Esophagus muscularis mucosa (tissue), 4 donors: ENCODE results near the gene MYO7B. TPM values are rescaled to one million over a fixed set of nuclear protein-coding genes. Genes with fewer than 3 reads are reported as not detected.

Experiments used
- DNase-seq: peaks from one replicate; pipeline ENCODE4 v3.0.0-alpha.2; 2017; ENCODE audit errors: extremely low spot score
- H3K27ac ChIP-seq, 4 donors: fragments of 200-600 bp; sonication (generic); replicated peaks in 1 of 4; 1 replicate in 3 of 4; 2 replicates in 1 of 4; pipeline ENCODE4 v1.5.1; 2016 to 2019; ENCODE audit warnings: mild to moderate bottlenecking in 1 of 4
- H3K27me3 ChIP-seq, 4 donors: fragments of 200-600 bp; sonication (generic); one replicate each; pipeline versions ENCODE4 v1.5.1 to v1.6.0; 2016 to 2019
- H3K36me3 ChIP-seq, 4 donors: fragments of 200-600 bp; sonication (generic); one replicate each; pipeline ENCODE4 v1.5.1; 2016 to 2019
- H3K4me1 ChIP-seq, 4 donors: fragments of 200-600 bp; sonication (generic); one replicate each; pipeline ENCODE4 v1.5.1; 2016 to 2019
- H3K4me3 ChIP-seq, 4 donors: fragments of 200-600 bp; sonication (generic); 1 replicate in 2 of 4; 2 replicates in 2 of 4; pipeline ENCODE4 v1.5.1; 2016 to 2019; ENCODE audit warnings: mild to moderate bottlenecking in 4 of 4, moderate library complexity in 1 of 4
- H3K9me3 ChIP-seq, 4 donors: fragments of 200-600 bp; sonication (generic); 1 replicate in 3 of 4; 2 replicates in 1 of 4; pipeline ENCODE4 v1.5.1; 2016 to 2019
- CTCF ChIP-seq, 3 experiments: fragments of 200-600 bp in 2 of 3; fragments of 450-650 bp in 1 of 3; sonication (generic) in 2 of 3; IDR thresholded peaks; one replicate each; pipeline ENCODE4 v1.5.1; 2017 to 2019; ENCODE audit warnings: antibody characterized with exemption in 3 of 3, mild to moderate bottlenecking in 2 of 3, moderate library complexity in 1 of 3
- EP300 ChIP-seq: sonication (generic); formaldehyde crosslinking; IDR thresholded peaks from one replicate; pipeline ENCODE4 v1.6.1; 2017; ENCODE audit warnings: antibody characterized with exemption
- POLR2A ChIP-seq: fragments of 450-650 bp; IDR thresholded peaks from one replicate; pipeline ENCODE4 v1.6.1; 2017; ENCODE audit warnings: antibody characterized with exemption, moderate library complexity, mild to moderate bottlenecking, low read depth
- POLR2AphosphoS5 ChIP-seq, 2 donors: sonication (generic); formaldehyde crosslinking; IDR thresholded peaks; one replicate each; pipeline ENCODE4 v1.6.1; 2017; ENCODE audit warnings: antibody characterized with exemption in 2 of 2
- whole genome bisulfite sequencing: methylation state at CpG from one replicate; pipeline ENCODE4 v1.1.5; 2018; 5-methylcytosine and 5-hydroxymethylcytosine counted together
- intact Hi-C: fragments of 100-400 bp; cut with DNase I; formaldehyde crosslinking; loops from one replicate; pipeline ENCODE4 v1.15.1; 2023
- total RNA-seq, 4 donors: library from RNA; depleted of rRNA; stranded (reverse); fragments of >200 nt; gene quantifications; one replicate each; pipeline versions ENCODE4 v1.1.0 to v1.2.1, GENCODE V29; 2016

Gene MYO7B
- total RNA-seq, 4 donors from 2014 or later, result 0.19 to 0.98 (median 0.33) TPM; not detected in 1

GRCh38 chr2:127623388-127624319, 88.2 kb downstream of the MYO7B start:
- no peak for TF ChIP-seq EP300
- TF ChIP-seq CTCF (IDR thresholded peaks at IDR 0.05), result no peak
- TF ChIP-seq POLR2A, result no peak
- no peak for TF ChIP-seq POLR2AphosphoS5 (IDR thresholded peaks at IDR 0.05)
- Histone ChIP-seq H3K4me3 (no peak overlapping the region), H3K36me3 (no peaks in the 10 kb centered on the region), H3K27ac (no peak overlapping the region), H3K27me3 (peaks cover 0 to 73% (median 28%) of the 10 kb centered on the region in 4 donors), H3K4me1 (no peaks in the 10 kb centered on the region), H3K9me3 (no peaks in the 10 kb centered on the region)
- intact Hi-C loops, result no loop called here
- 86% methylated on average over 27 of the region's 38 CpGs for WGBS
- DNase-seq, result no peak

- no peak for DNase-seq
- intact Hi-C loops, result no loop called here
- peaks cover 0 to 71% (median 28%) of the 10 kb centered on the region in 4 donors for H3K27me3 ChIP-seq
- no peak overlapping the region for H3K4me3 ChIP-seq
- H3K9me3 ChIP-seq, result no peaks in the 10 kb centered on the region
- 79% methylated on average over 4 of the region's 5 CpGs for WGBS
- H3K27ac ChIP-seq, result no peak overlapping the region
- H3K4me1 ChIP-seq, result no peaks in the 10 kb centered on the region
- no peak for TF ChIP-seq POLR2AphosphoS5 (IDR thresholded peaks at IDR 0.05)
- TF ChIP-seq CTCF (IDR thresholded peaks at IDR 0.05), result no peak
- TF ChIP-seq POLR2A, result no peak
- no peak for TF ChIP-seq EP300
- no peaks in the 10 kb centered on the region for H3K36me3 ChIP-seq
Observed at GRCh38 chr2:127624320-127624755, 88.9 kb downstream of the MYO7B start.

GRCh38 chr2:127624756-127625571, 89.5 kb downstream of the MYO7B start:
- DNase-seq, result no peak
- 86% methylated on average over 8 of the region's 23 CpGs for WGBS
- Histone ChIP-seq H3K27ac (no peak overlapping the region), H3K36me3 (no peaks in the 10 kb centered on the region), H3K4me3 (no peak overlapping the region), H3K9me3 (no peaks in the 10 kb centered on the region), H3K4me1 (peaks cover 0 to 4% (median 1%) of the 10 kb centered on the region in 4 donors), H3K27me3 (peaks cover 0 to 64% (median 28%) of the 10 kb centered on the region in 4 donors)
- intact Hi-C loops, result no loop called here
- TF ChIP-seq EP300 (no peak), POLR2AphosphoS5 (IDR thresholded peaks at IDR 0.05) (no peak), POLR2A (no peak), CTCF (IDR thresholded peaks at IDR 0.05) (no peak)

- no peak overlapping the region for H3K4me3 ChIP-seq
- peaks cover 2 to 10% (median 7%) of the 10 kb centered on the region in 4 donors for H3K4me1 ChIP-seq
- H3K27me3 ChIP-seq, result peaks cover 0 to 63% (median 28%) of the 10 kb centered on the region in 4 donors
- no peak for DNase-seq
- H3K27ac ChIP-seq, result no peak overlapping the region
- TF ChIP-seq EP300 (no peak), CTCF (IDR thresholded peaks at IDR 0.05) (no peak), POLR2AphosphoS5 (IDR thresholded peaks at IDR 0.05) (no peak), POLR2A (no peak)
- no peaks in the 10 kb centered on the region for H3K9me3 ChIP-seq
- 70% methylated on average over 2 of the region's 2 CpGs for WGBS
- intact Hi-C loops, result no loop called here
- H3K36me3 ChIP-seq, result no peaks in the 10 kb centered on the region
Observed at GRCh38 chr2:127625572-127625951, 90.1 kb downstream of the MYO7B start.
